Measurements from ENCODE around the gene ABCC6. TPM values are rescaled to one million over a fixed set of nuclear protein-coding genes. Genes with fewer than 3 reads are reported as not detected.
"Not testable (repeated sequence)": the region's sequence is repeated elsewhere in the genome, so short reads cannot be mapped to it uniquely, and the experiment has no call there.

ABCC6 gene
- polyA plus RNA-seq, 1 experiment = 3.7 TPM

- TF ChIP-seq, protein P1, sequence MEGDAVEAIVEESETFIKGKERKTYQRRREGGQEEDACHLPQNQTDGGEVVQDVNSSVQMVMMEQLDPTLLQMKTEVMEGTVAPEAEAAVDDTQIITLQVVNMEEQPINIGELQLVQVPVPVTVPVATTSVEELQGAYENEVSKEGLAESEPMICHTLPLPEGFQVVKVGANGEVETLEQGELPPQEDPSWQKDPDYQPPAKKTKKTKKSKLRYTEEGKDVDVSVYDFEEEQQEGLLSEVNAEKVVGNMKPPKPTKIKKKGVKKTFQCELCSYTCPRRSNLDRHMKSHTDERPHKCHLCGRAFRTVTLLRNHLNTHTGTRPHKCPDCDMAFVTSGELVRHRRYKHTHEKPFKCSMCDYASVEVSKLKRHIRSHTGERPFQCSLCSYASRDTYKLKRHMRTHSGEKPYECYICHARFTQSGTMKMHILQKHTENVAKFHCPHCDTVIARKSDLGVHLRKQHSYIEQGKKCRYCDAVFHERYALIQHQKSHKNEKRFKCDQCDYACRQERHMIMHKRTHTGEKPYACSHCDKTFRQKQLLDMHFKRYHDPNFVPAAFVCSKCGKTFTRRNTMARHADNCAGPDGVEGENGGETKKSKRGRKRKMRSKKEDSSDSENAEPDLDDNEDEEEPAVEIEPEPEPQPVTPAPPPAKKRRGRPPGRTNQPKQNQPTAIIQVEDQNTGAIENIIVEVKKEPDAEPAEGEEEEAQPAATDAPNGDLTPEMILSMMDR (IDR thresholded peaks at IDR 0.05; ENCODE audit: low read depth, low read length) = peak; percentile 39
- CTCF ChIA-PET; POLR2A ChIA-PET; H3K27ac ChIP-seq (ENCODE audit: low read depth, low read length); H3K27me3 ChIP-seq (ENCODE audit: control insufficient read depth, insufficient read depth, low read length); H3K4me3 ChIP-seq (ENCODE audit: low read depth, low read length); H3K9me3 ChIP-seq (ENCODE audit: control insufficient read depth, insufficient read depth, low read length): not testable (repeated sequence)
- peak; percentile 23 for DNase-seq (ENCODE audit: low read depth, low spot score)
Measured at GRCh38 chr16:16202400-16203143, 20.7 kb downstream of the ABCC6 start.

- POLR2A ChIA-PET; CTCF ChIA-PET; H3K4me3 ChIP-seq (ENCODE audit: low read depth, low read length): not testable (repeated sequence)
Measured at GRCh38 chr16:16201880-16202279, 21.4 kb downstream of the ABCC6 start.

GRCh38 chr16:16200391-16200790 lies 22.9 kb downstream of the ABCC6 start:
- H3K4me3 ChIP-seq (ENCODE audit: low read depth, low read length); H3K27ac ChIP-seq (ENCODE audit: low read depth, low read length); H3K27me3 ChIP-seq (ENCODE audit: control insufficient read depth, insufficient read depth, low read length); CTCF ChIA-PET; H3K9me3 ChIP-seq (ENCODE audit: control insufficient read depth, insufficient read depth, low read length); POLR2A ChIA-PET; DNase-seq (ENCODE audit: low read depth, low spot score): not testable (repeated sequence)

More at GRCh38 chr16:16201880-16202279, 21.4 kb downstream of the ABCC6 start:
- not testable (repeated sequence) for H3K27me3 ChIP-seq (ENCODE audit: control insufficient read depth, insufficient read depth, low read length); H3K9me3 ChIP-seq (ENCODE audit: control insufficient read depth, insufficient read depth, low read length); H3K27ac ChIP-seq (ENCODE audit: low read depth, low read length); DNase-seq (ENCODE audit: low read depth, low spot score)

- H3K27me3 ChIP-seq (ENCODE audit: control insufficient read depth, insufficient read depth, low read length); H3K9me3 ChIP-seq (ENCODE audit: control insufficient read depth, insufficient read depth, low read length); H3K27ac ChIP-seq (ENCODE audit: low read depth, low read length); H3K4me3 ChIP-seq (ENCODE audit: low read depth, low read length); POLR2A ChIA-PET: not testable (repeated sequence)
- DNase-seq (ENCODE audit: low read depth, low spot score) = peak; percentile 8
- CTCF ChIA-PET = interaction anchor here (0.7 kb wide), 1 partner anchor 13 kb away, joined by 3 read pairs; no protein-coding TSS in a partner anchor
Measured at GRCh38 chr16:16199428-16199827, 23.9 kb downstream of the ABCC6 start.

DNA sequence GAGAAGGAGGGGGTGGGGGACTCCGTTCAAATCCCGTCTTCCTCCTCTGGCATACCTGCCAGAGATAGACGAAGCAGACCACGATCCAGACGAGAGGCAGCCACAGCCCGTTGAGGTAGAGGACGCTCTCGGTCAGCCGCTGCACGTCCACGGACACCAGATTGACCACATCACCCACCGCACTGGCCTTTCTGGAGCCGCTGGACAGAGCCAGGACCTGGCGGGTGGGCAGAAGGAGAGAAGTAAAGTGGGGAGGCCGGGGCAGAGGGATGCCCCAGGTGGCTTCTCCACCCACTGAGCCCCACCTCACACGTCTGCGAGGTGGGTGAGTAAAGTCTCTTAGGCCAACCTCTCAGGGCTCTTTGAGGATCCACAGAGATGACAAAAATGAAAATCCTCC lies 25.3 kb downstream of the ABCC6 start:
- DNase-seq (ENCODE audit: low read depth, low spot score) = no peak
- Histone ChIP-seq H3K9me3 (ENCODE audit: control insufficient read depth, insufficient read depth, low read length) (no peaks in the 10 kb centered on the region), H3K27me3 (ENCODE audit: control insufficient read depth, insufficient read depth, low read length) (peaks cover 4% of the 10 kb centered on the region), H3K27ac (ENCODE audit: low read depth, low read length) (no peak overlapping the region), H3K4me3 (ENCODE audit: low read depth, low read length) (no peak overlapping the region)
- ChIA-PET CTCF (no interaction called here), POLR2A (no interaction called here)
- TF ChIP-seq, protein P1 (IDR thresholded peaks at IDR 0.05; ENCODE audit: low read depth, low read length) = no peak

DNA sequence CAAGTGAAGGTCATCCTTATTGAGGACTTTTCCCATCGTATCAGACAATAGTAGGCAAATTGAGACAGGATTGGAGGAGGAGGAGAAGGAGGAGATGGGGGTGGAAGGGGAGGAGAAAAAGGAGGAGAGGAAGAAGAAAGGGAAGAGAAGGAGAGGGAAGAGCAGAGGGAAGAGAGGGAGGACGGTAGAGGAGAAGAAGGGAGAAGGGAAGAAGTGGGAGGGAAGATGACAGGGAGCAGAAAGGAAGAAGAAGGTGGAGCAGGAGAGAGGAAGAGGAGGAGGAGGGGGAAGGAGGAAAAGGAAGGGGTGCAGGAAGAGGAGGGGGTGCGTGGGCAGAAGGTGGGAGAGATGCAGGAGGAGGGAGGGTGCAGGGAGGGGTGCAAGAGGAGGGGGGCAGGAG lies 26.0 kb downstream of the ABCC6 start:
- no peak for DNase-seq (ENCODE audit: low read depth, low spot score)
- no peaks in the 10 kb centered on the region for H3K9me3 ChIP-seq (ENCODE audit: control insufficient read depth, insufficient read depth, low read length)
- TF ChIP-seq, protein P1 (IDR thresholded peaks at IDR 0.05; ENCODE audit: low read depth, low read length) = no peak
- ChIA-PET POLR2A (no interaction called here), CTCF (no interaction called here)
- peaks cover 4% of the 10 kb centered on the region for H3K27me3 ChIP-seq (ENCODE audit: control insufficient read depth, insufficient read depth, low read length)
- no peak overlapping the region for H3K27ac ChIP-seq (ENCODE audit: low read depth, low read length)
- no peak overlapping the region for H3K4me3 ChIP-seq (ENCODE audit: low read depth, low read length)

All from AG04450 (cell line).